GM18499 (cell line): ENCODE measurements around the gene ZRANB3.

Experiments used
- ATAC-seq: cut with Tn5 transposase; IDR thresholded peaks from one replicate; pipeline ENCODE4 v1.9.1; 2021; ENCODE audit warnings: moderate number of reproducible peaks; ENCODE audit not compliant: insufficient read depth, unreplicated experiment

Gene ZRANB3

DNA sequence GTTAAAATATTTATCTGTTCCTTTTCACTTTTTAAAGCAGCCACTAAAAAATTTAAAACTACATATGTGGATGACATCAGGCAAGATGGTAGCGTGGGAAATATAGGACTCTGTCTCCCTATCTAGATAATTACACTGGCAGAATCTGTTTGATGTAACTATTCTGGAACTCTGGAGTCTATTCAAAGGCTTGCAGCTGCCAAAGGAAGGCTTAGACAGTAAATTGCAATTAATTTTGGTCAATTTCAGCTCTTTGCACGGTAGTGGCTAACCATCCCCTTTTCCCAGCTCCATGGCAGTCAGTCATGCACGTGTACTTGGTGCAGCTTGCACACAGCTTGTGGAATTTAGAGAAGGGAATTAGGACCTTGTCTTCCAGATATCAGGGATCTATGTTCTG is 343.7 kb downstream of the ZRANB3 start:
- no peak for ATAC-seq

GRCh38 chr2:135186054-135186453 is 345.0 kb downstream of the ZRANB3 start:
- ATAC-seq = no peak

DNA sequence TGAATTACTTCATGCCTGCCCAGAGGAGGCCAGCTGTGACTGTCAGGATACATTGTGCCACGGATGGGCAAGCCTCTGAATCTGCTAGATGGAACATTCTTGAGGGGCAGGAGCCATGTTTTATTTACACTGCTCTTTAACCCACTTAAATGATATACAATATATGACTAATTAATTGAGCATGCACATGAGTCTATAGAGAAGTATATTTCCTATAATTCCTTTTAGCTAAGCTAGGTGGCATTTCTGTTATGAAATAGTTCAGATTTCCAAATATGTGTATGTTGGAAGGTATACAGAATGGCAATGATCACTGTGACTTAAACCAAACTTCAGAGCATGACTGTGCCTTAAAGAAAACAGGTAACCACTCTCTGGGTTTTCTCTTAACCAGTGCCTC is 347.2 kb downstream of the ZRANB3 start:
- ATAC-seq = no peak

GRCh38 chr2:135182601-135183000 is 348.4 kb downstream of the ZRANB3 start:
- ATAC-seq = no peak

DNA sequence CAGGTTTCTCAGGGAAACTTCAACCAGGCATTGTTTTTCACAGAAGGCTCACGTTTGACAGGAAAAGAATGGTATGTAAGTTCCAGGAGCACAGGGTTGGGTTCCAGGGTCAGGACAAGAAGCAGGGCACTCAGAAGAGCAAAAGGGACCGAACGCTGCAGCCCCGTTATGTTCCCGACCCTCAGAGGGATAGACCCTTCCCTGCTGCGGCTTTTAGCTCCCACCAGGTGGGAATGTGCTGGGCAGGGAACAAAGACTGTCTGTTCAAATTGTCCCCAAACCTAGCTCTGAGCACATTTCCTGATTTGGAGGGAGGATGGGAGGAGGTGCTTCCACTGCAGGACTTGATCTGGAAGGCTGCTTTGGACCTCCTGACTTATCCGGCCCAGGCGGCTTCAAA is 348.8 kb downstream of the ZRANB3 start:
- ATAC-seq = no peak

GRCh38 chr2:135179689-135180088 is 351.3 kb downstream of the ZRANB3 start:
- ATAC-seq = no peak

DNA sequence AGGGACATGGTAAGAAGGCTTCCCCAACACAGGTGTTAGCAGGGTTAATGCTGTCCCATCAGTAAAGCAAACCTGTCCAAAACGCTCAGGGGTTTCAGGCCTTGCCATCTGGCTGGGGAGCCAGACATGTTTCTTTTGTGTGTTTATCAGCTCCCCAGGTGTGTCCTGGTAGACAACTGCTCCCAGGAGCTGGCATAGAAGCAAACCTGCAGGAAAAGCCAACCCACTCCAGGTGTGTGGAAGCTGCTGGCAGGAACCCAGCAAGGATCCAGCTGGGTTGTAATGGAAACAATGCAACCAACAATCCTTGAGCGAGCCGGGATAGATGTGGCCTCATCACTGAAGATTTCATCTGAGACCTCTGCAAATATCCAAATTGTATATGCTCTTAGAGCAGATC is 355.8 kb downstream of the ZRANB3 start:
- ATAC-seq = no peak

DNA sequence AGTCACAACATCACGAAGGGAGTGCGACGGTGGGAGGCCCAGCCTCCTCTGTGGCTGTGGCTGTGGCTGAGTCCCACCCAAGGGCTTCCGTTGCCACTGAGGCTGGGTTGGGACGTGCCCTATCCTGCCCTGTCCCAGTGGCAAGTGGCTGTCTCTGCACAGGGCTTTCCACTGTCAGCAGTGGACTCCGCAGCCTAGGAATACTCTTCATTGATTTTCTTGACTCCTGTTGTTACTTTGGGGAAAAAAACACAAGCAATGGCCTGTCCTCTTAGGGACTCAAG is 356.3 kb downstream of the ZRANB3 start:
- no peak for ATAC-seq

DNA sequence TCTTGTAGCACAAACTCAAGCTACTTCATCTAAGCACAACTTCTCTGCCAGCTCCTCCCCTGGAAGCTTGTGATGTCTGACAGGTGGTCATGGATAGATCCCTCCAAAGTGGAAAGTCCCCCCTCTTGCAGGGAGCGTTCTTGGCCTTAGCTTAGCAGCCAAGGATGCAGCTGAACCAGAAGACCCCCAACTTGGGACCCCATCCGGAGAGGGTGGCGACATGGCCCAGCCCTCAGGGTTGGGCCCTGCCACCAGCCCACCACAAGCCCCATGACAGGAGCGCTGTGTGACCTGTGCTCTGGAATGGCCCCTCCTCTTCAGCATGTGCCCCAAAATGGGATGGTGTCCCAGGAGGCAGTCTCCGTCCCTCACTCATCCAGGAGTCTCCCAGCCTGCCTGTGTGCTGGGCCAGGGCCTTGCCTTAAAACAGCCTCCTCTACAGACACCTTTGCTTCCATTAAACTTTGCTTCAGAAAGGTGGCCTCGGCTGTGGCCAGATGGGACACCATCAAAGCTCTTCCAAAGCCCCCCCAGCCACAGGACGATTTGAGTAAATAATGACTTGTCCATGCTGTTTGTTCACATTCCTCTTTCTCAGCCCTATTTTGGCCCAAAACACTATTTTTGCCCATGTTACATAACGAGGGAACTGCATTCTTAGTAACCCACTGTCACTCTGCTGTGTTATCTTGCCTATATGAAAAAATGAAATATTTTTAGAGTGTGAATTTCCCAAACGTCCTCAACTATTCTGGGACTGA is 356.8 kb downstream of the ZRANB3 start:
- no peak for ATAC-seq

DNA sequence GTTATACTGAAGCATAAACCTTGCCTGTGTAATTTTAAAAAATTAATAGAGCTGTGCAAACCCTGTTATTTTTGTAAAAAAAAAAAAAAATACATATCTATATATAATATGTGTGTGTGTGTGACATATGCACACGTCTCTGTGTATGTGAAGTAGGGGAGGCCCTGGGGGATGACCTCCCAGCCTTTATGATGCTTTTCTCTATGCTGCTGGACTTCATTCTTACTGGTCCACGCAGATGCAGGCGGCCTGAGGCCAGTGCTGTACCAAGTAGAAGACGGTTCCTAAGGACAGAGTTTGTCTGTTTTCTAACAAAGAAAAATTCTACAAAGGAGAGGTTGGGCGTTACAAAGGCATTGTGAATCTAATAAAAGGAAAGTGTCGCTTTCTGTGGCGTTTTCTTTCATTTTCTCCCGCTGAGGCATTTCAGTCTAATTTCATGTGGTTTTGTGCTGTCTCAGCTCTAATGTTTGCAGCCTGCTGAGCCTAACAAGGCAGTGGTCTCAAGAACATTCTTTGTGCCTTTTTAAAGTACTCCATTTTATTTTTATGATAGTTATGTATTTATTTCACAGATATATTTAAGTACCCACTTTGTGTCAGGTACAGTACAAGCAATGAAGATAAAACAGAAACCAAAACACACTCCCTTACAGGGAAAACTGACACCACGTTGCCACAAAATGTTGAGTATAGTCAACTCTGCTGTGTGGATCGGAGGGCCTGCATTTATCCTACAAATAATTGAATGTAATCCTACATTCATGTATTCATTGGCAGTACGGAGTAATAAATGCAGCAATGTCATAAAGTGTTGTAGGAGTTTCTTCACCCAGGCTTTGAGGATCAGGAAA is 360.9 kb downstream of the ZRANB3 start:
- no peak for ATAC-seq

DNA sequence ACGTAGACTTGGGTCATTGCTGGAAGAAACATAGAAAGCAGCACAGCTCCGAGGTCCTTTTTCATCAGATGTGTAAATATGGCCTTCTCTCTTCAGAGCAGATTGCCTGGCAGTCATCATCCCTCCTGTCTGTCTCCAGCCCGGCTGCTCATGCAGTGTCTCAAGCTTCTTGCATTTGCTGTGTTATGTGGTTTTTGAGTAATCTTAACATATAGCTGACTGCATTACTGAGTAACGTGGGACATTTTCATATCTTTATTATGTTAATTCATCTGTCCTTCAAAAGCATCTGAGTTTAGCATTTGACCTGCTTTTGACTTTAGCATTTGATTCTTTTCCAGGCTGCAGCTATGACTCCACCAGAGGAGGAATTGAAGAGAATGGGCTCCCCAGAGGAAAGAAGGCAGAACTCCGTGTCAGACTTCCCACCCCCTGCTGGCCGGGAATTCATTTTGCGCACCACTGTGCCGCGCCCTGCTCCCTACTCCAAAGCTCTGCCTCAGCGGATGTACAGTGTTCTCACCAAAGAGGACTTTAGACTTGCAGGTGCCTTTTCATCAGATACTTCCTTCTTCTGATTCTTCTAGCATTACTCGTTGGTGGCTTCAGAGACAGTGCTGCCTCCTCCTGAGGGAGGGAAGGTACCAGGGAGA is 362.7 kb downstream of the ZRANB3 start:
- no peak for ATAC-seq

GRCh38 chr2:135167273-135167672 is 363.7 kb downstream of the ZRANB3 start:
- ATAC-seq = no peak

GRCh38 chr2:135164431-135164830 is 366.6 kb downstream of the ZRANB3 start:
- no peak for ATAC-seq

GRCh38 chr2:135163901-135164300 is 367.1 kb downstream of the ZRANB3 start:
- no peak for ATAC-seq

DNA sequence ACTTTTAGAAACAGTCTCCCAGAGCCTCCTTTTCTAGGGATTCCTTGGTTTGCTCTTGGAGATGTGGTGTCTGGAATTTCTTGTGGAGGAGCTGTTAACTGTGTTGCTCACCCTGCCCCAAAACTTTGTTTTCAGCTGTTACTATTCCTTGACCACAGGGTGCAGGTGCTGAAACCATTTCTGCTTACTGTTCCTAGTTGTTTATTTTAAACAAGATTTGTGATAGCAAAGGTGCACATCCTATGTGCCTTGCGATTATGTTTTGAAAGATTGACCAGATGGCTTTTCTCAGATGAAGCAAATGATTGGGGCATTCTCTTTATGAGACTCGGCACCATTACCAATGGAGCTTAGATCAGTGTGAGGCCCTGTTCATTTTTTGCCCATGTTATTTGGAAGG is 367.7 kb downstream of the ZRANB3 start:
- no peak for ATAC-seq

GRCh38 chr2:135162786-135163185 is 368.2 kb downstream of the ZRANB3 start:
- ATAC-seq = no peak

DNA sequence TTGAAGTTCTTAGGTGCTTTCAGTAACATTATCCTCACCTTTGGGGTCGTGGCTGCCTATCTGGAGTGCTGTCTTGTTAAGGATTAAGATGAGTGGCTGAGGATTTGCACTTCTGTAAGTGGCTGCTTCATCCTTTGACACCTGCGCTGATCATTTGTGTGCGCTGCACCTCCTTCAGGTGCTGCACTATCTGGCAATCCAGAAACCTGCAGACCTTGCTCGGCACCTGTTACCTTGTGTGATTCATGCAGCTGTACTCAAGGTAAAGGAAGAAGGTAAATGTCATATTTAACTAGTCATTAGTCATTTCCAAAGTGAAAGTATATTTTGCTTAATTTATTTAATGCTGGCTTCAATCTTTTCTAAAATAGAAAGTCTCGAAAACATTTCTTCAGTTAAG is 368.6 kb downstream of the ZRANB3 start:
- ATAC-seq = no peak

GRCh38 chr2:135159191-135159590 is 371.8 kb downstream of the ZRANB3 start:
- no peak for ATAC-seq

GRCh38 chr2:135157856-135158255 is 373.2 kb downstream of the ZRANB3 start:
- ATAC-seq = no peak

DNA sequence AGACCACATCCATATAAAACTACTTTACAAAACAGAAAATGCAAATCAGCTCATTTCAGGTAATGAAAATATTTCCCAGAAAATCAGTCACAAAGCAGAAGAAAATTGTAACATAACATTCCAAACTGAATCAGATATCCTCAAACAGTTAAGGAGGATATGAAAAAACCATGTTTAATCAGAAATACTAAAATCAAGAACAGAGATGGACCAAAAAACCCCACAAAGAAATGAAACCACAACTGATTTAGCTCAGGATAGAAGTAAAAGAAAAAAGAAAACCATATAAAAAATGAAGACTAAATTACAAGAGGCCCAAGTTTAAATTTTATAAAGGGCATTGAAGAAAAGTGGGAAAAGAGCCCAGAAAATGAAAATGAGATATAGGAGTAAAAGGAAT is 376.1 kb downstream of the ZRANB3 start:
- no peak for ATAC-seq

GRCh38 chr2:135152361-135152760 is 378.7 kb downstream of the ZRANB3 start:
- ATAC-seq = no peak
